DOHH2 (cell line): Measurements from ENCODE around the gene CREB5.

ENCODE experiments used
- EZH2phosphoT487 ChIP-seq: fragments of 200-600 bp; sonication (generic); IDR thresholded peaks from 2 replicates; pipeline ENCODE4 v1.6.1; 2017; ENCODE audit warnings: borderline replicate concordance, mild to moderate bottlenecking, antibody characterized with exemption, low read length, moderate library complexity, mixed read lengths
- TF ChIP-seq, protein P1 (sequence below): fragments of 200-600 bp; sonication (generic); IDR thresholded peaks from one replicate; pipeline ENCODE4 v1.5.1; 2014; ENCODE audit warnings: antibody characterized with exemption, mild to moderate bottlenecking, low read depth, low read length; ENCODE audit not compliant: poor library complexity, severe bottlenecking

DNA sequence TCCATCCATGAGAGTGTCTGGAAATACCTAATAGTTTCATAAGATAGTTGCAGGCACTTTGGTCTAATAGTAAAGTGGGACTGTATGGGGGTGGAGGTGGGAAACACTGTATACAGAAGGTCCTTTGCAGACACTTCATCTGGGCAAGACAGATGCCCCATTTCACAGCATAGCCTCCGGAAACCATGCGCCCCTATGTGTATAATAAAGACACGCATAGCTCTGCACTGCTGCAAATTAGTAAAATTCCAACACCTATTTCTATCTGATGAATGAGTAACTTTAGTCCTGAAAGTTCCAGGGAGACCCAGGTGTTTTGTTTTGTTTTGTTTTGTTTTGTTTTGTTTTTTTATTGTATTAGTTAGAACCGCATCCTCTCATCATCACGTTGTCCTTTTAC, 187.1 kb downstream of the CREB5 start:
- TF ChIP-seq EZH2phosphoT487, result no peak
- TF ChIP-seq, protein P1, sequence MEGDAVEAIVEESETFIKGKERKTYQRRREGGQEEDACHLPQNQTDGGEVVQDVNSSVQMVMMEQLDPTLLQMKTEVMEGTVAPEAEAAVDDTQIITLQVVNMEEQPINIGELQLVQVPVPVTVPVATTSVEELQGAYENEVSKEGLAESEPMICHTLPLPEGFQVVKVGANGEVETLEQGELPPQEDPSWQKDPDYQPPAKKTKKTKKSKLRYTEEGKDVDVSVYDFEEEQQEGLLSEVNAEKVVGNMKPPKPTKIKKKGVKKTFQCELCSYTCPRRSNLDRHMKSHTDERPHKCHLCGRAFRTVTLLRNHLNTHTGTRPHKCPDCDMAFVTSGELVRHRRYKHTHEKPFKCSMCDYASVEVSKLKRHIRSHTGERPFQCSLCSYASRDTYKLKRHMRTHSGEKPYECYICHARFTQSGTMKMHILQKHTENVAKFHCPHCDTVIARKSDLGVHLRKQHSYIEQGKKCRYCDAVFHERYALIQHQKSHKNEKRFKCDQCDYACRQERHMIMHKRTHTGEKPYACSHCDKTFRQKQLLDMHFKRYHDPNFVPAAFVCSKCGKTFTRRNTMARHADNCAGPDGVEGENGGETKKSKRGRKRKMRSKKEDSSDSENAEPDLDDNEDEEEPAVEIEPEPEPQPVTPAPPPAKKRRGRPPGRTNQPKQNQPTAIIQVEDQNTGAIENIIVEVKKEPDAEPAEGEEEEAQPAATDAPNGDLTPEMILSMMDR, result no peak
